NB4 (cell line): Measurements from ENCODE around the gene NADK.

Source experiments
- POLR2A ChIP-seq: IDR thresholded peaks from 2 replicates; pipeline ENCODE4 v1.6.1; 2011; ENCODE audit warnings: mild to moderate bottlenecking; ENCODE audit not compliant: insufficient read length; ENCODE audit errors: extremely low read depth
- TF ChIP-seq, protein P1 (sequence below): IDR thresholded peaks from one replicate; pipeline ENCODE4 v1.5.1; 2012; ENCODE audit warnings: low read depth, low read length
- TF ChIP-seq, protein P2 (sequence below): IDR thresholded peaks from 2 replicates; pipeline ENCODE4 v1.6.1; 2011; ENCODE audit warnings: low read depth, low read length

GRCh38 chr1:1802871-1803270 lies 24.6 kb upstream of the NADK start:
- TF ChIP-seq POLR2A, result no peak
- TF ChIP-seq, protein P1, sequence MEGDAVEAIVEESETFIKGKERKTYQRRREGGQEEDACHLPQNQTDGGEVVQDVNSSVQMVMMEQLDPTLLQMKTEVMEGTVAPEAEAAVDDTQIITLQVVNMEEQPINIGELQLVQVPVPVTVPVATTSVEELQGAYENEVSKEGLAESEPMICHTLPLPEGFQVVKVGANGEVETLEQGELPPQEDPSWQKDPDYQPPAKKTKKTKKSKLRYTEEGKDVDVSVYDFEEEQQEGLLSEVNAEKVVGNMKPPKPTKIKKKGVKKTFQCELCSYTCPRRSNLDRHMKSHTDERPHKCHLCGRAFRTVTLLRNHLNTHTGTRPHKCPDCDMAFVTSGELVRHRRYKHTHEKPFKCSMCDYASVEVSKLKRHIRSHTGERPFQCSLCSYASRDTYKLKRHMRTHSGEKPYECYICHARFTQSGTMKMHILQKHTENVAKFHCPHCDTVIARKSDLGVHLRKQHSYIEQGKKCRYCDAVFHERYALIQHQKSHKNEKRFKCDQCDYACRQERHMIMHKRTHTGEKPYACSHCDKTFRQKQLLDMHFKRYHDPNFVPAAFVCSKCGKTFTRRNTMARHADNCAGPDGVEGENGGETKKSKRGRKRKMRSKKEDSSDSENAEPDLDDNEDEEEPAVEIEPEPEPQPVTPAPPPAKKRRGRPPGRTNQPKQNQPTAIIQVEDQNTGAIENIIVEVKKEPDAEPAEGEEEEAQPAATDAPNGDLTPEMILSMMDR, result no peak
- TF ChIP-seq, protein P2, sequence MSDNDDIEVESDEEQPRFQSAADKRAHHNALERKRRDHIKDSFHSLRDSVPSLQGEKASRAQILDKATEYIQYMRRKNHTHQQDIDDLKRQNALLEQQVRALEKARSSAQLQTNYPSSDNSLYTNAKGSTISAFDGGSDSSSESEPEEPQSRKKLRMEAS, result no peak
